HG03565 (cell line): ENCODE results near the gene PAMR1.

ENCODE experiments used
- ATAC-seq: cut with Tn5 transposase; IDR thresholded peaks from one replicate; pipeline ENCODE4 v1.9.1; 2021; ENCODE audit warnings: mild to moderate bottlenecking, moderate library complexity; ENCODE audit not compliant: unreplicated experiment

The PAMR1 gene

GRCh38 chr11:35407041-35407440 lies 118.4 kb downstream of the PAMR1 start:
- no peak for ATAC-seq

- ATAC-seq: no peak
Measured at GRCh38 chr11:35404388-35404775, 121.0 kb downstream of the PAMR1 start.

GRCh38 chr11:35403765-35404387 lies 121.5 kb downstream of the PAMR1 start:
- ATAC-seq: no peak

GRCh38 chr11:35402751-35403660 lies 122.4 kb downstream of the PAMR1 start:
- ATAC-seq: no peak

- ATAC-seq: no peak
Measured at GRCh38 chr11:35398881-35399280, 126.5 kb downstream of the PAMR1 start.

GRCh38 chr11:35394941-35395340 lies 130.5 kb downstream of the PAMR1 start:
- no peak for ATAC-seq

GRCh38 chr11:35393098-35393497 lies 132.3 kb downstream of the PAMR1 start:
- ATAC-seq: no peak

- ATAC-seq: peak; percentile 30
Measured at GRCh38 chr11:35391922-35392688, 133.3 kb downstream of the PAMR1 start.

- ATAC-seq: peak; percentile 89
Measured at GRCh38 chr11:35390737-35391682, 134.4 kb downstream of the PAMR1 start.

- ATAC-seq: no peak
Measured at GRCh38 chr11:35389897-35390465, 135.4 kb downstream of the PAMR1 start.

GRCh38 chr11:35389112-35389511 lies 136.3 kb downstream of the PAMR1 start:
- ATAC-seq: no peak

- no peak for ATAC-seq
Measured at GRCh38 chr11:35388061-35388460, 137.4 kb downstream of the PAMR1 start.

- no peak for ATAC-seq
Measured at GRCh38 chr11:35387111-35387982, 138.1 kb downstream of the PAMR1 start.

GRCh38 chr11:35383953-35384352 lies 141.5 kb downstream of the PAMR1 start:
- no peak for ATAC-seq
